DLD1 (cell line): ENCODE results near the gene METTL25.

ENCODE experiments used
- in situ Hi-C: cut with HindIII; loops from 2 replicates; pipeline ENCODE4 v1.10.0; 2017; ENCODE audit warnings: low sequenced_read_pairs

Gene METTL25

GRCh38 chr12:82406651-82407050 is 48.3 kb downstream of the METTL25 start:
- in situ Hi-C loops = no loop called here

- in situ Hi-C loops = no loop called here
These were observed 49.2 kb downstream of the METTL25 start for GRCh38 chr12:82407481-82407880.

- in situ Hi-C loops = no loop called here
These were observed 50.5 kb downstream of the METTL25 start for GRCh38 chr12:82408844-82409243.

GRCh38 chr12:82411546-82412230 is 53.4 kb downstream of the METTL25 start:
- in situ Hi-C loops = no loop called here

GRCh38 chr12:82412246-82412645 is 53.9 kb downstream of the METTL25 start:
- in situ Hi-C loops = no loop called here

- in situ Hi-C loops = no loop called here
These were observed 55.7 kb downstream of the METTL25 start for GRCh38 chr12:82414044-82414443.

GRCh38 chr12:82414926-82415325 is 56.6 kb downstream of the METTL25 start:
- in situ Hi-C loops = no loop called here

GRCh38 chr12:82415402-82415801 is 57.1 kb downstream of the METTL25 start:
- in situ Hi-C loops = no loop called here

GRCh38 chr12:82425241-82425640 is 66.9 kb downstream of the METTL25 start:
- in situ Hi-C loops = no loop called here

- in situ Hi-C loops = no loop called here
These were observed 67.8 kb downstream of the METTL25 start for GRCh38 chr12:82426081-82426480.

GRCh38 chr12:82426586-82426985 is 68.3 kb downstream of the METTL25 start:
- in situ Hi-C loops = no loop called here

- in situ Hi-C loops = no loop called here
These were observed 72.3 kb downstream of the METTL25 start for GRCh38 chr12:82430541-82431145.

GRCh38 chr12:82434392-82434911 is 76.1 kb downstream of the METTL25 start:
- in situ Hi-C loops = no loop called here

- in situ Hi-C loops = no loop called here
These were observed 78.0 kb downstream of the METTL25 start for GRCh38 chr12:82436354-82436753.

- in situ Hi-C loops = no loop called here
These were observed 79.4 kb downstream of the METTL25 start for GRCh38 chr12:82437744-82438143.

GRCh38 chr12:82438356-82438755 is 80.0 kb downstream of the METTL25 start:
- in situ Hi-C loops = no loop called here

GRCh38 chr12:82440885-82441284 is 82.6 kb downstream of the METTL25 start:
- in situ Hi-C loops = no loop called here

GRCh38 chr12:82448911-82449578 is 90.7 kb downstream of the METTL25 start:
- in situ Hi-C loops = no loop called here

GRCh38 chr12:82456633-82457032 is 98.3 kb downstream of the METTL25 start:
- in situ Hi-C loops = no loop called here

- in situ Hi-C loops = no loop called here
These were observed 99.8 kb downstream of the METTL25 start for GRCh38 chr12:82458101-82458500.

GRCh38 chr12:82461393-82461792 is 103.1 kb downstream of the METTL25 start:
- in situ Hi-C loops = no loop called here

- in situ Hi-C loops = no loop called here
These were observed 103.5 kb downstream of the METTL25 start for GRCh38 chr12:82461836-82462235.
